HG03439 (cell line): ENCODE measurements around the gene PRICKLE2.

Source experiments
- ATAC-seq: cut with Tn5 transposase; IDR thresholded peaks from one replicate; pipeline ENCODE4 v1.9.1; 2021; ENCODE audit warnings: mild to moderate bottlenecking, moderate library complexity; ENCODE audit not compliant: unreplicated experiment

PRICKLE2 gene

GRCh38 chr3:64224826-64225610 lies at the start of gene PRICKLE2:
Gene PRICKLE2 (minus strand): TSS chr3:64225466. CDS start chr3:64198927, 26,539 bp downstream.
- ATAC-seq: peak; percentile 99

GRCh38 chr3:64272842-64273241 lies 47.6 kb upstream of the PRICKLE2 start:
- ATAC-seq: no peak

GRCh38 chr3:64272271-64272670 lies 47.0 kb upstream of the PRICKLE2 start:
- ATAC-seq: no peak

GRCh38 chr3:64271631-64272030 lies 46.4 kb upstream of the PRICKLE2 start:
- no peak for ATAC-seq

GRCh38 chr3:64270866-64271260 lies 45.6 kb upstream of the PRICKLE2 start:
- ATAC-seq: no peak

GRCh38 chr3:64270142-64270865 lies 45.0 kb upstream of the PRICKLE2 start:
- no peak for ATAC-seq

GRCh38 chr3:64268926-64269325 lies 43.7 kb upstream of the PRICKLE2 start:
- ATAC-seq: no peak

GRCh38 chr3:64267721-64268604 lies 42.7 kb upstream of the PRICKLE2 start:
- no peak for ATAC-seq

- no peak for ATAC-seq
Measured at GRCh38 chr3:64266983-64267382, 41.7 kb upstream of the PRICKLE2 start.

- ATAC-seq: no peak
Measured at GRCh38 chr3:64266065-64266931, 41.0 kb upstream of the PRICKLE2 start.

GRCh38 chr3:64265646-64266045 lies 40.4 kb upstream of the PRICKLE2 start:
- ATAC-seq: no peak

GRCh38 chr3:64264501-64265109 lies 39.3 kb upstream of the PRICKLE2 start:
- ATAC-seq: no peak

- no peak for ATAC-seq
Measured at GRCh38 chr3:64262574-64263114, 37.4 kb upstream of the PRICKLE2 start.

GRCh38 chr3:64260431-64260830 lies 35.2 kb upstream of the PRICKLE2 start:
- no peak for ATAC-seq

- ATAC-seq: no peak
Measured at GRCh38 chr3:64259636-64260035, 34.4 kb upstream of the PRICKLE2 start.

- no peak for ATAC-seq
Measured at GRCh38 chr3:64257100-64257755, 32.0 kb upstream of the PRICKLE2 start.

- ATAC-seq: no peak
Measured at GRCh38 chr3:64255741-64256340, 30.6 kb upstream of the PRICKLE2 start.

GRCh38 chr3:64254443-64254842 lies 29.2 kb upstream of the PRICKLE2 start:
- ATAC-seq: no peak

GRCh38 chr3:64253689-64254088 lies 28.4 kb upstream of the PRICKLE2 start:
- ATAC-seq: no peak
